SH-SY5Y (cell line): ENCODE data around the gene PRSS16.

Source experiments
- GATA2 ChIP-seq: IDR thresholded peaks from 2 replicates; pipeline ENCODE4 v1.6.1; 2011; ENCODE audit warnings: mild to moderate bottlenecking, low read depth, low read length
- GATA3 ChIP-seq: IDR thresholded peaks from 2 replicates; pipeline ENCODE4 v1.6.1; 2011; ENCODE audit warnings: low read depth, mild to moderate bottlenecking, low read length, moderate library complexity

DNA sequence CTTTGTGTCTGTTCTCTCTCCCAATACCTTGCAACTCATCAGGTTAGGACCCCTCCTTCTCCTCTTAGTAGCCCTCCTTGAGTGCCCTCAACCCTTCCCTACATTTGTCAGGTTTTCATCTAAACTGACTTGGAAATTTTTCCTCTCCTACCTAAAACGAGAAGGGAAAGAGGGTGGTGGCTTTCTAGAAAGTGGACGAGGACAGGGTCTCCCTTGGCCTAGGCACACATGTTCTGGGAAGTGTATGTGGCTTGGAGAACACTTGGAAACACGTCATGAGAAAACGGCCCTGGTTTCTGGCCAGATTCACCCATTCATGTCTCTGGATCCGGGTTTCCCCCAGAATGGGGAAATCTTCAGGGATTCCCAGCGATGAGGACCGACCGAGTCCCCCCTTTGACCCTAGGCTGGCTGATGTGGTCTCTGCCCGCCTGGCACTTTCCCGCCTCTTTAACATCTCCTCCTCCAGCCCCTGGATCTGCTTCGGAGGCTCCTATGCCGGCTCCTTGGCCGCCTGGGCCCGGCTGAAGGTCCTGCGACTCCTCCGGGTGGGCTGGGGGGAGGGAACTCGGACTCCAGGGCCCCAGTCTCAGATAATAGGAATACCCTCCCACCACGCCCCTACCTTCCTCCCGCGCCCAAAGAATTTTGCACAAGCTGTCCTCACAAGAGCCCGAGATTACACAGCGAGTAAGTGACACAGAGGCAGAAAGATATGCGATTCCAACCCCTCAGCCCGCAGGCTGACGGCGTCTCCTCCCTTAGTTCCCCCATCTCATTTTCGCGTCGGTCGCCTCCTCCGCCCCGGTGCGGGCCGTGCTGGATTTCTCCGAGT, 3.0 kb downstream of the PRSS16 start:
- TF ChIP-seq GATA2 (no peak), GATA3 (no peak)
